Eye (tissue), 1 donor: Measurements from ENCODE around the gene MYLK3.
"Not testable (repeated sequence)": the region's sequence is repeated elsewhere in the genome, so short reads cannot be mapped to it uniquely, and the experiment has no call there.

Experiments used
- DNase-seq: peaks from one replicate; pipeline ENCODE4 v3.0.0-alpha.2; 2015

Gene MYLK3

DNA sequence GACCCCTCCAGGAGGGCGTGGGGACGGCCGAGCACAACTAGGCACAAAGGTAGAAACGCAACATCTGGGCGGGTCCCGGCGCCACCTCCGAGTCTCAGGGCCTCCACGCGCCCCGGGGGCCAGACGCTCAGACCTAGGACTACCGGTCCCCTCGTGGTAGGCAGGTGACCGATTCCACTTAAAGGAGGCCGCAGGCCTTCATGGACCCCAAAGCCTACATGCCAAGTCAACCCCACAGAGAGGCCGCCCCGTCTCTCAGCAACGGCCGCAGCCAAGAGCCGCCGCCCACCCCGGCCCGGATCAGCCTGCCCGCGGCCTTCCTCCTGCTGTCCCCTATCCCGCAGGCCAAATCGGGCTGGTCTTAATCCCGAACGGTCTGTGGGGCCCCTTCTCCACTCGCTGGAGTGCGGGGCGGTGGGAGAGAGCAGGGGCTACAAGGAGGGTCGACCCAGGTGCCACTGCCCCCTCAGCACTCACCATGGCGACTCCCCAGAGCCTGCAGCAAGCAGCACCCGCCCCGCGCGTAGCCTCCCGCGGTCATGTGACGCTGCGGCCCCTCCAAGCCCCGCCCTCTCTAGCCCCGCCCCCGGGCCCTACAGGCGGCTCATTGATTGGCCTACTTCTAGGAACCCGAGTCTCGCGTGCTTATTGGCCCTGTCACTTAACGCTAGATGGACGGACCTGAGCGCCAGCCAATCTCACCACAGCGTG is 59.3 kb downstream of the MYLK3 start, which contains the start of gene VPS35:
TSS of gene VPS35 (minus strand) at position 525 of the 711 bp plus-strand sequence. CDS start at position 480, 45 bp downstream.
- DNase-seq: no peak

DNA sequence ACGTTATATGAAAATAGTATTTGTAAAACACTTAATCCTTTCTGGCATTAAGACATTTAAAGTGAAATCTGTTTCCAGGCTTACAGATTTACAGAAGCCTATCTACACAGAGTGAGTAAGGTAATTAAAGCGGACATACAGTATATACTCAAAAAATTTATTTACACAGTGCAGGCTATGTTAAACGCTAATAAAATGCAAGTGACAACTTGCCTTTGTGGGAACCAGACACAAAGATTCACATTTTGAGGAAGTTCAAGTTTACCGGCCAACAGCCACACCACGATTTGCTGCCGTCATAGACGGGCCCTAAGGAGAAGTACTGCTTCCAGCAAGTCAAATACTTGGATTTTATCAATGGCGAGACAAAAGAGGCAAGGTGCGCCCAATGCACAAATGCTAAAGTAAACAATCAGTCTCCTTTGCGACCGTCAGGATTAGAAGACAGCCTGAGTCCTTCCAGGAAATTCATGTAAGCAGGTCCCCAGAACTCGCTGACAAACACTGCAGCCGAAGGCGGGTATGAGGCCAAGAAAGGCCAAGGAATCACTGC is 60.0 kb downstream of the MYLK3 start:
- DNase-seq: no peak

DNA sequence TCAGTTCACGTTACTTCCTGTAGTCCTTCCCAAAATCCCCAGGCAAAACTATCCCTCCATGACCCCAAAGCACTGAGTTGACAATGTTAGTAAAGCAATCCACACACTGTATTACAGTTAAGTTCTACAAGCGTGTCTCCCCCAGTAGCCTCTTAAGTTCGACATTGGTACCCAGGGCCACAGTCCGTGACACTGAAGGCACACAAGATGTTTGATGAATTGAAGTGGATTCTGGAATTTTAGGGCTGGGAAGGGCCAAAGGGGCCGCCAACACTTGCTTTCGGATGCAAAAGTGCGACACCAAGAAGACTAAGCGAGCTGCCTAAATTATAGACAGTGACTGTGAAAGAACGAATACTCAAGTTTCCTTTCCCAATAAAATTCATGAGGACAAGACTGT is 60.7 kb downstream of the MYLK3 start:
- peak; percentile 2 for DNase-seq

DNA sequence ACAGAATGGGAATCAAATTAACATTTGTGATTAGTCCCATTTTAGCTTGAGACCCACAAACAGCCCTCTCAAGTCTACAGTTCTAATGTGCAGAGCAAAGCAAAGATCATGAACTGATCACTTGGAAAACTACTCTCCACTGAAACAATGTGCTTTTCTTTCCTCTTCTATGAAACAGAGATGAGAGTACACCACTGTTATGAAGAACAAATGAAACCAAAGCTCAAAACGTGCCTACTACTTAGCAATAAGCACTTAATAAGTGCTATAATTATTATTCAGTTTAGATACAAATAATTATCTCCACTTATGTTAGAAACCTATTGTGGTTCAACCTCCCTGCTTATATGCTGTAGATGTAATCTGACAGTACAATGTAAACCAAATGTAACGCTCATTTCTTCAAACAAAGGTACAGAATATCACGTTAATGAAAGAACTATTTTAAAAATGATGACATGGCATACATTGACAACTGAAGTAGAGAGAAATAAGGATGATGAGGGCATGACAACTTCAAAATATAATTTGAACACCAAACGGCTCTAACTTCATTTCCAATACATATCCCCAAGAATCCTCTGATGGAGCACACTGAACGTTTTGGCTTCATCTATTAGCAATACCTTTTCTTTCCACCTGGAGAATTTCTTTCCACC is 61.2 kb downstream of the MYLK3 start:
- DNase-seq: no peak

DNA sequence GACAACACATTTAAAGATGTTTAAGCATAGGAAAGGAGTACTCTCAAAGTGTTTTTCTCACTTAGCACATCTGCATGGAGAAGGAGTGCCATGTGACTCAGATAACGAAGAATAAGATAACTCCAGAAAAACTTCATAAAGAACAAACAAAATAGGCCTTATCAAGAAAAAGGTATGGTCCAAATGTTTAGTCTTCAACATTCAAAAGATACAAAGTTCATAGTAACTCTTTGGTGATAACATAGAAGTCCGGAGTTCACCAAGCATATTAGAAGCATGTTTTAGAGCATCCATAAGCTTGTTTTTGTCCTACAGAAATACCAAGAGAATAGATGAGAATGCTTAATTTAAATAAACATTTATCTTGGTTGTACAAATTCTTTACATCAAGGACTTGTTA is 66.3 kb downstream of the MYLK3 start:
- not testable (repeated sequence) for DNase-seq

DNA sequence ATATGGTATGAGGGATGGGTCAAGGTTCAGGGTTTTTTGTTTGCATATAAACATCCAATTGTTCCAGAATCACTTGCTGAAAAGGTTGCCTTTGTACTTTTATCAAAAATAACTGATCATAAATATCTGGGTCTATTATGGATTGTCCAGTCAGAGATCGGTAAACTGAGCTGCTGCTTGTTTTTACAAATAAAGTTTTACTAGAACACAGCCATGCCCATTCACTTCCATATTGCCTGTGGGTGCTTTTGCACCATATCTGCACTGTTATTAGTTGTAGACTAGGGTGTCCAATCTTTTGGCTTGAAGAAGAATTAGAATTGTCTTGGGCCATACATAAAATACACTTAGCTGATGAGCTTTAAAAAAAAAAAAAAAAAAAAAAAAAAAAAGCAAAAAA is 70.2 kb downstream of the MYLK3 start:
- DNase-seq: not testable (repeated sequence)

DNA sequence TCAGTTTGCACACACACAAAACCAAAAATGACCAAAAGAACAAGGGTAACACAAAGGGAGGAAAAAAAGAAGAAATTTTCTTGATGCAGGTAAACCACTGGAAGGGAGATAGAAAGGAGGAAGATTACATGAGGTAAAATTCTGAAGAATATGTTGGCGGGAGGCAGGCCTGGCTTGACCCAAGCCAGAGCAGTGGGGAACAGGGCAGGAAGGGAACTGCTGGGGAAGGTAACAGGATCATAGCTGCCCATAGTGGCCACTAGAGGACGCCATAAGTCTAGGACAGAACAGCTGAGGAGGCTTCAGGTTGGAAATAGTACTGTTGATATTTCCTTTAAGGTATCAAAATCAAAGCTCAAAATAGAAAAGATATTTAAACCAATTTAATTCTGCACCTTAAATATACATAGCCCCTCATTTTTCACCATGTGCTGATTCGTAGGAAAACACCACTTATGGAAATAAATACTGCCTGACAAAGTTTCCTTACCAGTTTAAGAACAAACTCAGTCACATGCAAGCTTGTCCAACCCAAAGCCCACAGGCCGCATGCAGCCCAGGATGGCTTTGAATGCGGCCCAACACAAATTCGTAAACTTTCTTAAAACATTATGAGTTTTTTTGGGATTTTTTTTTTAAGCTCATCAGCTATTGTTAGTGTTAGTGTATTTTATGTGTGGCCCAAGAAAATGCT is 74.7 kb downstream of the MYLK3 start:
- DNase-seq: peak; percentile 76

DNA sequence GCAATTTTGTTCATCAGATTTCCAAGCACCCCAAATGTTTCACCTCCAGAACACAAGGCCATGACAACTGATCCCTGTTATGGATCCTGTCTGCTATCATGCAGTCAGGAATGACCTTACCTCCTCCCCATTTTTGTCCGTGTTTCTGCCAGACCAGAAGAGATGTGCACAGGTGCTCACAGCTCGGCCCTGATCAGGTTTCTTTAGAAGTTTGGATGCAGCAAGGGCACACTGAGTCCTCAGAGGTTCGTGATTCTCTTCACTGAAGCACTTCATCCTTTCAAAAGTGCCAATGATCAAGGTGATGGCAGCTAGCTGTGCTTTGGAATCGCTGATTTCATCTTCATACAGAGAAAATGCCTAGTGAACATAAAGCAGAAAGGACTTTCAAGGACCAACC is 86.0 kb downstream of the MYLK3 start:
- DNase-seq: no peak

DNA sequence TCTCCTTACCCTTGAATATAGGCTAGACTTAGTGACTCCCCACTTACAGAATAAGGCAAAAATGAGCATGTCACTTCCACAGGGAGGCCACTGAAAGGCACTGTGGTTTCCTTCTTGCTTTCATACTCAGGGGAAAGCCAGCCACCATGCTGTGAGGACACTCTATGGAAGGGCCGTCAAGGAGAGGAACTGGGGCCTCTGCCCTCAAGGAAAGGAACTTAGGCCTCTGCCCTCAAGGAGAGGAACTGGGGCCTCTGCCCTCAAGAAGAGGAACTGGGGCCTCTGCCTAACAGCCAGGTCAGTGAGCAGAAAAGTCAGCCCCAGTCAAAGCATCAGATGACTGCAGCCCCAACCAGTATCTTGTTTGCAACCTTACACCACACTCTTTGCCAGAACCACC is 89.2 kb downstream of the MYLK3 start:
- DNase-seq: no peak
